ENCODE measurements around the gene PCDH15. TPM values are rescaled to one million over a fixed set of nuclear protein-coding genes. Genes with fewer than 3 reads are reported as not detected.

PCDH15 gene
- total RNA-seq, 1 donor from 2014 or later, result 26.3 TPM

- Mint-ChIP-seq H3K4me1 (peaks cover 11% of the 10 kb centered on the region), H3K9me3 (peaks cover 16% of the 10 kb centered on the region), H3K27me3 (ENCODE audit: low read depth) (no peaks in the 10 kb centered on the region), H3K4me3 (no peak overlapping the region), H3K27ac (no peak overlapping the region), H3K36me3 (peaks cover 3% of the 10 kb centered on the region)
- TF ChIP-seq CTCF (IDR thresholded peaks at IDR 0.05; ENCODE audit: unreplicated experiment), result no peak
- DNase-seq (ENCODE audit: low spot score in 2 of 2, unreplicated experiment in 2 of 2), result no peak
These were observed 1029.3 kb downstream of the PCDH15 start for GRCh38 chr10:53771701-53772100.

DNA sequence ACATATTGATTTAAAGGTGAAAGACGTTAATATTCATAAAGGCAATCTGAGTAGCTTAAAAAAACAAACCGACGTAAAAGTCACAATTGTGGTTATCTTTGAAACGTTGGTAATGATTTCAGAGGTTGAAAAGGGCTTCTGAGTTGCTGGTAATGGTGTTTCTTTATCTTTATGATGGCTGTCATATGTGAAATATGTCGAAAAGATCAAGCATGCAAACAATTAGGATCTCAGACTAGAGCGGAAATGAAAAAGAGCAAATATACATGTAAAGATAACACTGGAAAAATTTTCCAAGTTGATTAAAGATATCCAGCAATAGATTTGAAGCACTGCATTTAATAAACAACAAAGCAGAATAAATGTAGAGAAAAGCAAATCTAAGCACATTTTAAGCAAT, 1030.1 kb downstream of the PCDH15 start:
- Mint-ChIP-seq H3K27ac (peak overlapping the region; percentile 33), H3K4me1 (peaks cover 11% of the 10 kb centered on the region), H3K36me3 (peaks cover 2% of the 10 kb centered on the region), H3K27me3 (ENCODE audit: low read depth) (no peaks in the 10 kb centered on the region), H3K9me3 (peaks cover 12% of the 10 kb centered on the region), H3K4me3 (no peak overlapping the region)
- DNase-seq (ENCODE audit: low spot score in 2 of 2, unreplicated experiment in 2 of 2), result no peak
- TF ChIP-seq CTCF (IDR thresholded peaks at IDR 0.05; ENCODE audit: unreplicated experiment), result no peak

- peaks cover 1% of the 10 kb centered on the region for H3K4me1 Mint-ChIP-seq
- H3K9me3 Mint-ChIP-seq, result peaks cover 17% of the 10 kb centered on the region
- no peaks in the 10 kb centered on the region for H3K36me3 Mint-ChIP-seq
- H3K27ac Mint-ChIP-seq, result no peak overlapping the region
- H3K27me3 Mint-ChIP-seq (ENCODE audit: low read depth), result no peaks in the 10 kb centered on the region
- no peak overlapping the region for H3K4me3 Mint-ChIP-seq
- no peak for DNase-seq (ENCODE audit: low spot score in 2 of 2, unreplicated experiment in 2 of 2)
- TF ChIP-seq CTCF (IDR thresholded peaks at IDR 0.05; ENCODE audit: unreplicated experiment), result no peak
These were observed 1035.7 kb downstream of the PCDH15 start for GRCh38 chr10:53765311-53765710.

DNA sequence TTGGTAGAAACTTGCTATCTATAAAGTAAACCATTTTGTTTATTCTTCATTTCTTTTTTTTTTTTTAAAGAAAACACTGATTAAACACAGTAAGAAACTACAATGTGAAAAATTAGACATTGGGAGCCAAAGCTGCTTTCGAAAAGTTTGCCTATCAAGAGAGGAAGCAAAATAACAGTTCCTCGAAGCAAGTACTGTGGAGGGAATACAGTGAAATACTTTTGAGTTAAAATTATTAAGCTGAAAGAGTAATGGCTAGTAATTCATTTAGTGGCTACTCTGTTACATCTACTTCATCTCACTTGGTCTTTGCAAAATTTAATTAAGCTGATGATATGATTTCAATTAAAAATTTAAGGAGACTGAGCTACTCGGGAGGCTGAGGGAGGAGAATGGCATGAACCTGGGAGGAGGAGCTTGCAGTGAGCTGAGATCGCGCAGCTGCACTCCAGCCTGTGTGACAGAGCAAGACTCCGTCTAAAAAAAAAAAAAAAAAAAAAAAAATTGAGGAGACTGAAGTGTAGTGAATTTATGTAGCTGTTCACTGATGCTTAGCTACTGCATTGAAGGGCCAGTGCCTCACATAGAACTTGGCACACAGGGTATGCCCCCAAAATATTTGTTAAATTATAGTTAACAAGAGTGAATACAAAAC, 1046.3 kb downstream of the PCDH15 start:
- peak overlapping the region; percentile 53 for H3K27ac Mint-ChIP-seq
- H3K36me3 Mint-ChIP-seq, result no peaks in the 10 kb centered on the region
- TF ChIP-seq CTCF (IDR thresholded peaks at IDR 0.05; ENCODE audit: unreplicated experiment), result no peak
- DNase-seq (ENCODE audit: low spot score in 2 of 2, unreplicated experiment in 2 of 2), result no peak
- H3K27me3 Mint-ChIP-seq (ENCODE audit: low read depth), result no peaks in the 10 kb centered on the region
- H3K4me3 Mint-ChIP-seq, result peak overlapping the region; percentile 64
- no peaks in the 10 kb centered on the region for H3K9me3 Mint-ChIP-seq
- peaks cover 24% of the 10 kb centered on the region for H3K4me1 Mint-ChIP-seq

Small RNA genes lying within 50 kb of the gene (microRNA-seq; reads per million reads assigned to microRNA genes)
- not detected for gene MIR548F1
